Trophoblast cell (in vitro differentiated cells and primary cell): ENCODE data around the gene C20orf144.
"Not testable (repeated sequence)": the region's sequence is repeated elsewhere in the genome, so short reads cannot be mapped to it uniquely, and the experiment has no call there.

ENCODE experiments used
- DNase-seq, 2 donors: peaks; one replicate each; pipeline ENCODE4 v3.0.0-alpha.2; 2016
- H2AFZ ChIP-seq: 2 replicates; pipeline ENCODE4 v1.6.1; 2013; ENCODE audit warnings: low read length, moderate library complexity, mild to moderate bottlenecking; ENCODE audit not compliant: insufficient read depth, poor library complexity
- H2AK5ac ChIP-seq: 2 replicates; pipeline ENCODE4 v1.6.1; 2013; ENCODE audit warnings: mild to moderate bottlenecking, low read length
- H2BK120ac ChIP-seq: 2 replicates; pipeline ENCODE4 v1.6.1; 2013; ENCODE audit warnings: low read length, mild to moderate bottlenecking, moderate library complexity; ENCODE audit not compliant: insufficient read depth, poor library complexity
- H2BK12ac ChIP-seq: 2 replicates; pipeline ENCODE4 v1.6.1; 2013; ENCODE audit warnings: mild to moderate bottlenecking, low read length, moderate library complexity
- H2BK5ac ChIP-seq: 2 replicates; pipeline ENCODE4 v1.6.1; 2013; ENCODE audit warnings: low read length, low read depth, moderate library complexity, mild to moderate bottlenecking; ENCODE audit not compliant: poor library complexity
- H3K14ac ChIP-seq: 2 replicates; pipeline ENCODE4 v1.6.1; 2013; ENCODE audit warnings: mild to moderate bottlenecking, low read length
- H3K18ac ChIP-seq: 2 replicates; pipeline ENCODE4 v1.6.1; 2013; ENCODE audit warnings: mild to moderate bottlenecking, low read length
- H3K23ac ChIP-seq: 2 replicates; pipeline ENCODE4 v1.6.1; 2013; ENCODE audit warnings: low read length
- H3K27ac ChIP-seq: 2 replicates; pipeline ENCODE4 v1.5.1; 2013; ENCODE audit warnings: low read depth, mild to moderate bottlenecking, inconsistent platforms, low read length, moderate library complexity
- H3K27me3 ChIP-seq: 2 replicates; pipeline ENCODE4 v1.6.1; 2013; ENCODE audit warnings: inconsistent platforms, mild to moderate bottlenecking, low read length, moderate library complexity; ENCODE audit not compliant: insufficient read depth
- H3K36me3 ChIP-seq, 2 experiments: 1 replicate in 1 of 2; 2 replicates in 1 of 2; pipeline ENCODE4 v1.6.1; 2013; ENCODE audit warnings: low read length in 2 of 2, mild to moderate bottlenecking in 2 of 2, moderate library complexity in 1 of 2; ENCODE audit not compliant: insufficient read depth in 2 of 2, control insufficient read depth in 1 of 2
- H3K4ac ChIP-seq: 2 replicates; pipeline ENCODE4 v1.6.1; 2013; ENCODE audit warnings: low read depth, mild to moderate bottlenecking, low read length, moderate library complexity
- H3K4me1 ChIP-seq, 2 experiments: 1 replicate in 1 of 2; 2 replicates in 1 of 2; pipeline ENCODE4 v1.6.1; 2013; ENCODE audit warnings: low read length in 2 of 2, mild to moderate bottlenecking in 2 of 2, moderate library complexity in 1 of 2; ENCODE audit not compliant: insufficient read depth in 2 of 2, control insufficient read depth in 1 of 2
- H3K4me2 ChIP-seq: 2 replicates; pipeline ENCODE4 v1.6.1; 2013; ENCODE audit warnings: inconsistent platforms, mild to moderate bottlenecking, low read length, moderate library complexity
- H3K4me3 ChIP-seq: 2 replicates; pipeline ENCODE4 v1.5.1; 2013; ENCODE audit warnings: mild to moderate bottlenecking, low read depth, low read length, inconsistent platforms
- H3K79me1 ChIP-seq: one replicate; pipeline ENCODE4 v1.6.1; 2013; ENCODE audit warnings: low read length
- H3K79me2 ChIP-seq: 2 replicates; pipeline ENCODE4 v1.6.1; 2013; ENCODE audit warnings: low read length, mild to moderate bottlenecking; ENCODE audit not compliant: control insufficient read depth, insufficient read depth, poor library complexity
- H3K9ac ChIP-seq: 2 replicates; pipeline ENCODE4 v1.6.1; 2013; ENCODE audit warnings: mild to moderate bottlenecking, low read length
- H3K9me3 ChIP-seq: 2 replicates; pipeline ENCODE4 v1.6.1; 2013; ENCODE audit warnings: low read depth, mild to moderate bottlenecking, control low read depth, inconsistent platforms, low read length; ENCODE audit not compliant: insufficient read depth
- H4K12ac ChIP-seq: 2 replicates; pipeline ENCODE4 v1.6.1; 2013; ENCODE audit warnings: low read depth, mild to moderate bottlenecking, low read length, moderate library complexity
- H4K8ac ChIP-seq: 2 replicates; pipeline ENCODE4 v1.6.1; 2013; ENCODE audit warnings: low read depth, mild to moderate bottlenecking, low read length, moderate library complexity
- H4K91ac ChIP-seq: one replicate; pipeline ENCODE4 v1.6.1; 2013; ENCODE audit warnings: low read depth, mild to moderate bottlenecking, low read length, moderate library complexity
- WGBS: extraction: QIAGEN DNeasy Blood & Tissue Kit; methylation state at CpG from one replicate; pipeline ENCODE4 v1.1.7; 2013; ENCODE audit warnings: missing lambda C conversion rate; ENCODE audit not compliant: insufficient read length, insufficient coverage; ENCODE audit errors: extremely low coverage; 5-methylcytosine and 5-hydroxymethylcytosine counted together

C20orf144 gene

DNA sequence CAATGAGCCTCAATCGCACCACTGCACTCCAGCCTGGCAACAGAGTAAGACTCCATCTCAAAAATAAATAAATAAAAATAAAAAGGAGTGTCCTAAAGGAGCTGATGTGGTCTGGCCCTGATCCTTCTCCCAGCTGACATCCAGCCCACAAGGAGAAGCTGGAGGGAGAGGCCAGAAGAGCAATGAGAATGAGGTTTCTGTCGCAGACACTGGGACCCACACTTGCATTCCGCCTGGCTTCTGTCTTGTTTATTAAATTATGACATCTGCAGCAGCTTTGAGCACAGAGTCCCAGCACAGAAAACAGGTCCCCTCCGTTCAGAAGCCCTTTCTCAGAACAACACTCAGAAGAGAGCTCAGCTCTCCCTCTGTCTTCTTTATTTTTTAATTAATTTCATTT, 34.3 kb downstream of the C20orf144 start:
- no peaks in the 10 kb centered on the region for H3K4me1 ChIP-seq
- WGBS: no CpG with 5 or more reads among the region's 4 CpGs
- no peak overlapping the region for H3K18ac ChIP-seq
- H3K4me3 ChIP-seq: no peak overlapping the region
- H3K14ac ChIP-seq: no peak overlapping the region
- no peak overlapping the region for H3K9ac ChIP-seq
- H3K23ac ChIP-seq: no peak overlapping the region
- H3K27me3 ChIP-seq: no peaks in the 10 kb centered on the region
- H3K4me2 ChIP-seq: no peak overlapping the region
- H2BK120ac ChIP-seq: no peak overlapping the region
- no peak overlapping the region for H4K8ac ChIP-seq
- H4K91ac ChIP-seq: no peak overlapping the region
- no peak for DNase-seq
- H2AFZ ChIP-seq: no peak overlapping the region
- peaks cover 7% of the 10 kb centered on the region for H3K9me3 ChIP-seq
- H2BK5ac ChIP-seq: no peak overlapping the region
- no peaks in the 10 kb centered on the region for H3K36me3 ChIP-seq
- H3K27ac ChIP-seq: no peak overlapping the region
- no peaks in the 10 kb centered on the region for H3K79me1 ChIP-seq
- H2AK5ac ChIP-seq: no peak overlapping the region
- no peak overlapping the region for H4K12ac ChIP-seq
- no peaks in the 10 kb centered on the region for H3K79me2 ChIP-seq
- no peak overlapping the region for H2BK12ac ChIP-seq
- no peak overlapping the region for H3K4ac ChIP-seq

DNA sequence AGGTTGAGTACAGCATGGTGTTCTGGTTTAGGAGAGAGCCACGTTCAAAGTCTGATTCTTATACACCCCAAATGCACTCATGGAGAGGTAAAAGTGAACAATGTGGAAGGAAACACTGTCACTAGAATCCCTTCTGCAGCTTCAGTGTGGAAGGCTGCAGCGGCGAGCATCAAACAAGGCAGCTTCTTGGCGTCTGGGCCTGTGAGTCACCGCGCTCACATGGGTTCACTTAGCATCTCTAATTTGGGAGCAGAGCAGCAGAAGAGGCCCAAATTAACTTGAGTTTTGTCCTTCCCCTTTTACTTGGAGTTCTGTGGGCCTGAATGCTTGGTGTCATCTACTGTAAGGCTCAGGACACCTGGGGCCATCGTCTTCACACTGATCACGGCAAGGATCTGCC, 35.0 kb downstream of the C20orf144 start:
- Histone ChIP-seq H3K9me3 (peaks cover 11% of the 10 kb centered on the region), H4K12ac (no peak overlapping the region), H3K23ac (no peak overlapping the region), H2BK120ac (no peak overlapping the region), H3K27me3 (no peaks in the 10 kb centered on the region), H3K18ac (no peak overlapping the region), H3K4me1 (no peaks in the 10 kb centered on the region), H3K36me3 (no peaks in the 10 kb centered on the region), H2AK5ac (no peak overlapping the region), H2BK12ac (no peak overlapping the region), H2AFZ (no peak overlapping the region), H3K4me2 (no peak overlapping the region), H3K79me1 (no peaks in the 10 kb centered on the region), H3K14ac (no peak overlapping the region), H2BK5ac (no peak overlapping the region), H3K27ac (no peak overlapping the region), H3K4ac (no peak overlapping the region), H4K8ac (no peak overlapping the region), H4K91ac (no peak overlapping the region), H3K4me3 (no peak overlapping the region), H3K79me2 (no peaks in the 10 kb centered on the region), H3K9ac (no peak overlapping the region)
- no peak for DNase-seq
- WGBS: no CpG with 5 or more reads among the region's 8 CpGs

- not testable (repeated sequence) for H2BK120ac ChIP-seq, H4K8ac ChIP-seq, H2AFZ ChIP-seq, H3K18ac ChIP-seq, H3K9ac ChIP-seq, H3K4ac ChIP-seq, H3K27ac ChIP-seq, H3K4me2 ChIP-seq, H3K4me3 ChIP-seq, H3K79me1 ChIP-seq, H3K14ac ChIP-seq, H4K91ac ChIP-seq, DNase-seq, H3K4me1 ChIP-seq, H2BK12ac ChIP-seq, H2AK5ac ChIP-seq, H3K23ac ChIP-seq, H4K12ac ChIP-seq, H3K36me3 ChIP-seq, H3K79me2 ChIP-seq, H3K27me3 ChIP-seq, H2BK5ac ChIP-seq
- WGBS: no CpG with 5 or more reads among the region's 27 CpGs
- H3K9me3 ChIP-seq: peaks cover 12% of the 10 kb centered on the region
Measured at GRCh38 chr20:33698966-33699365, 36.8 kb downstream of the C20orf144 start.

- H2AK5ac ChIP-seq, H3K27ac ChIP-seq, H3K79me2 ChIP-seq, H4K91ac ChIP-seq, H3K4ac ChIP-seq, H3K4me1 ChIP-seq, H3K9ac ChIP-seq, H2BK12ac ChIP-seq, H3K27me3 ChIP-seq, H3K23ac ChIP-seq, DNase-seq, H2BK5ac ChIP-seq, H3K14ac ChIP-seq, H4K8ac ChIP-seq, H3K4me2 ChIP-seq, H2BK120ac ChIP-seq, H3K36me3 ChIP-seq, H3K79me1 ChIP-seq, H3K4me3 ChIP-seq, H2AFZ ChIP-seq, H3K18ac ChIP-seq, H4K12ac ChIP-seq: not testable (repeated sequence)
- peaks cover 12% of the 10 kb centered on the region for H3K9me3 ChIP-seq
- WGBS: 100% methylated on average over 1 of the region's 45 CpGs
Measured at GRCh38 chr20:33700696-33701441, 38.7 kb downstream of the C20orf144 start.
